ENCODE measurements around the gene C10orf120. TPM values are rescaled to one million over a fixed set of nuclear protein-coding genes. Genes with fewer than 3 reads are reported as not detected.

Gene C10orf120
- total RNA-seq, 1 experiment from 2014 or later, result not detected

DNA sequence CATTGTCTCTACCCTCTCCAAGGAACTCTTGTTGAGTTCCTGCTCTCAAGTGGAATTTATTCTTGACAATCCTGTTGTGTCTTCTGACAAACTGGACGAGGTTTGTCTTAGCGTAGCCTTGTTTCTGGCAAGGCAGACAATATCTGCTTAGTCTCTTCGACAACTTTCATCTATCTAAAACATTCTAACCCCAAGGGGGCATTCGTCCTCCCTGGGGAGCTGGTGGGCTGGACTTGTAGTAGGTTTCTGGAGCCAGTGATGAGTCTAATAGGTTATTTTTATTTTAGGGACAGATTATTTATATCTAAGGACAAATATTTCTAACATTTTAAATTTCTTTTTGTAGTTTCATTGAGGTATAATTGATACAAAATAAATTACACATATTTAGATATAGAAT, 7.3 kb upstream of the C10orf120 start:
- TF ChIP-seq, protein P1, sequence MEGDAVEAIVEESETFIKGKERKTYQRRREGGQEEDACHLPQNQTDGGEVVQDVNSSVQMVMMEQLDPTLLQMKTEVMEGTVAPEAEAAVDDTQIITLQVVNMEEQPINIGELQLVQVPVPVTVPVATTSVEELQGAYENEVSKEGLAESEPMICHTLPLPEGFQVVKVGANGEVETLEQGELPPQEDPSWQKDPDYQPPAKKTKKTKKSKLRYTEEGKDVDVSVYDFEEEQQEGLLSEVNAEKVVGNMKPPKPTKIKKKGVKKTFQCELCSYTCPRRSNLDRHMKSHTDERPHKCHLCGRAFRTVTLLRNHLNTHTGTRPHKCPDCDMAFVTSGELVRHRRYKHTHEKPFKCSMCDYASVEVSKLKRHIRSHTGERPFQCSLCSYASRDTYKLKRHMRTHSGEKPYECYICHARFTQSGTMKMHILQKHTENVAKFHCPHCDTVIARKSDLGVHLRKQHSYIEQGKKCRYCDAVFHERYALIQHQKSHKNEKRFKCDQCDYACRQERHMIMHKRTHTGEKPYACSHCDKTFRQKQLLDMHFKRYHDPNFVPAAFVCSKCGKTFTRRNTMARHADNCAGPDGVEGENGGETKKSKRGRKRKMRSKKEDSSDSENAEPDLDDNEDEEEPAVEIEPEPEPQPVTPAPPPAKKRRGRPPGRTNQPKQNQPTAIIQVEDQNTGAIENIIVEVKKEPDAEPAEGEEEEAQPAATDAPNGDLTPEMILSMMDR (IDR thresholded peaks at IDR 0.05; ENCODE audit: unreplicated experiment), result no peak
- intact Hi-C loops (cut with micrococcal nuclease; ENCODE audit: unreplicated experiment), result loop anchor here (10.0 kb wide), 1 partner anchor 432 kb away; the partner anchor contains the start of gene BTBD16
- no peaks in the 10 kb centered on the region for H3K4me1 Mint-ChIP-seq (ENCODE audit: low read depth, unreplicated experiment)
- H3K4me3 Mint-ChIP-seq (ENCODE audit: low read depth, unreplicated experiment), result no peak overlapping the region
- BruUV-seq (replicated peaks), result no TSS peak
- CTCF ChIA-PET, result no interaction called here
- no peak for DNase-seq
- H3K36me3 Mint-ChIP-seq (ENCODE audit: insufficient read depth, unreplicated experiment), result no peaks in the 10 kb centered on the region
- no peaks in the 10 kb centered on the region for H3K9me3 Mint-ChIP-seq (ENCODE audit: low read depth, unreplicated experiment)
- H3K27ac Mint-ChIP-seq (ENCODE audit: unreplicated experiment), result no peak overlapping the region
- peaks cover 24% of the 10 kb centered on the region for H3K27me3 Mint-ChIP-seq (ENCODE audit: unreplicated experiment)

DNA sequence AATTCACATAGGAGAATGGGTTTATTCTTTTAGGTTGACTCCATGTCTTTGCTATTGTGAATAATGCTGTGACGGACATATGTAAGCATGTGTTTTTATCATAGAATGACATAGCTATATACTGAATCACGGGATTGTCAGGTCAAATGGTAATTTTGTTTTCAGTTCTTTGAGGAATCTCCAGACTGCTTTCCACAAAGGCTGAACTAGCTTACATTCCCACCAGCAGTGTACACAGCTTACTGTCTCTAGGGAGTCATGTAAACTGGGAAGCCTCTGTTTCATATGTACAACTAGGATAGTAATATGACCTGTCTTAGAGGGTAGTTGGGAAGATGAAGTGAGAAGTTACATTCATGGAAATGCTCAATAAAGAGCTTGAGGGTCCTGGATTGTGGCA, 6.8 kb upstream of the C10orf120 start:
- no peaks in the 10 kb centered on the region for H3K4me1 Mint-ChIP-seq (ENCODE audit: low read depth, unreplicated experiment)
- no peak for DNase-seq
- no peak overlapping the region for H3K27ac Mint-ChIP-seq (ENCODE audit: unreplicated experiment)
- H3K9me3 Mint-ChIP-seq (ENCODE audit: low read depth, unreplicated experiment), result no peaks in the 10 kb centered on the region
- CTCF ChIA-PET, result no interaction called here
- H3K4me3 Mint-ChIP-seq (ENCODE audit: low read depth, unreplicated experiment), result no peak overlapping the region
- intact Hi-C loops (cut with micrococcal nuclease; ENCODE audit: unreplicated experiment), result loop anchor here (10.0 kb wide), 1 partner anchor 432 kb away; the partner anchor contains the start of gene BTBD16
- TF ChIP-seq, protein P1 (IDR thresholded peaks at IDR 0.05; ENCODE audit: unreplicated experiment), result no peak
- peaks cover 24% of the 10 kb centered on the region for H3K27me3 Mint-ChIP-seq (ENCODE audit: unreplicated experiment)
- no peaks in the 10 kb centered on the region for H3K36me3 Mint-ChIP-seq (ENCODE audit: insufficient read depth, unreplicated experiment)
- BruUV-seq (replicated peaks), result no TSS peak

DNA sequence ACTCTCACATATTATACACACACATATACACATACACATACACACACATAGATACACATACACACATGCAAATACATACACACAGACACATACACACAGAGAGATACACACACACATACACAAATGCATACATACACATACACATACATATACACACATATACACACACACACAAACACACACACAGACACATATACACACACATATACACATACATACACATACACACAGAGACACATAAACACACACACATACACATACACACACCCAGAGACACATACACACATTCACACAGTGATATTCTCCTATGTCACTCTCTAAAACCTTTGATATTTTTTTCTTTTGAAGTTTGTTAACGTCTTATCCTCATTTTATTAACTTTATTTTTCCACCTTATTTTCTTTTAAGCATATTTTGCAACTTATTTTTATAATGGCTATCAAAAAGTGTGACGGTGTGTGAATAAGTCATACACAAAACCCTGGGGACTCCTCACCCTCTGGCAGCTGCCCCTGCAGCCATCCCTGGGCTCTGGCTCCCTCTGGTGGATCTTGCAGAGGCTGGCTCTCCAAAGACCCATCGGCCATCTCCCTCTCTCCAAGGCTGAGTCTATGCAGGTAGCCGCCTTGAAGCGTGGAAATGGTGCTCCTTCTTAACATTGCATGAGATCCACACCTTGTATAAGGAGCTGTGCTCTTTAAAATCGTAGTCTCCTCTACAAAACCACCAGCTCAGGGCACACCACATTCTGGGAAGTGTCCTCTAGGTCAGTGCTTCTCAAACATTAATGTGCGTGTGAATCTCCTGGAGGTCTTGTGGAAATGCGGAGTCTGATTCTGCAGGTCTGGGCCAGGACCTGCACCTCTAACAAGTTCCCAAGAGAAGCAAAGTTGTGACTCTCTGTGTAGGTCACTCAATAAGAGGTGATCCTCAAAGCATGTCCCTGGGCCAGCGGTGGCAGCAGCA, 4.1 kb upstream of the C10orf120 start:
- intact Hi-C loops (cut with micrococcal nuclease; ENCODE audit: unreplicated experiment), result loop anchor here (1.0 to 10.0 kb wide), 5 partner anchors 55 to 429 kb away; partner anchors contain the start of gene BTBD16
- Mint-ChIP-seq H3K27ac (ENCODE audit: unreplicated experiment) (no peak overlapping the region), H3K4me3 (ENCODE audit: low read depth, unreplicated experiment) (no peak overlapping the region), H3K4me1 (ENCODE audit: low read depth, unreplicated experiment) (no peaks in the 10 kb centered on the region), H3K9me3 (ENCODE audit: low read depth, unreplicated experiment) (no peaks in the 10 kb centered on the region), H3K36me3 (ENCODE audit: insufficient read depth, unreplicated experiment) (no peaks in the 10 kb centered on the region), H3K27me3 (ENCODE audit: unreplicated experiment) (peaks cover 24% of the 10 kb centered on the region)
- no TSS peak for BruUV-seq (replicated peaks)
- DNase-seq, result peak; percentile 75
- CTCF ChIA-PET, result interaction anchor here (0.5 to 0.7 kb wide), 2 partner anchors 362 to 1768 kb away, joined by 3 read pairs; no protein-coding TSS in a partner anchor
- TF ChIP-seq, protein P1 (IDR thresholded peaks at IDR 0.05; ENCODE audit: unreplicated experiment), result peak; percentile 54

DNA sequence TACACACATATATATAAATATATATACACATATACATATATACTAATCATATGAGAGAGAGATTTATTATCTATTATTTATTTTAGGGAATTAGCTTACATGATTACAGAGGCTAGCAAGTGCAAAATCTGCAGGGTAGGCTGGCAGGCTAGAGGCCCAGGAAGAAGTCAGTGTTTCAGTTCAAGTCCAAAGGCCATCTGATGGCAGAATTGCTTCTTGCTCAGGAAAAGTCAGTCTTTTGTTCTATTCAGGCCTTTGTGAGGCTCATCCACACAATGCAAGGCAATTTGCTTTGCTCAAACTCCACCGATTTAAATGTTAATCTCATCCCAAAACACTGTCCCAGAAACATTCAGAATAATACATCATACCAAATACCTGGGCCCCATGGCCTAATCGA, 2.6 kb upstream of the C10orf120 start:
- H3K4me3 Mint-ChIP-seq (ENCODE audit: low read depth, unreplicated experiment), result no peak overlapping the region
- no peak overlapping the region for H3K27ac Mint-ChIP-seq (ENCODE audit: unreplicated experiment)
- intact Hi-C loops (cut with micrococcal nuclease; ENCODE audit: unreplicated experiment), result loop anchor here (2.0 to 10.0 kb wide), 4 partner anchors 135 to 427 kb away; partner anchors contain the start of gene BTBD16
- CTCF ChIA-PET, result no interaction called here
- TF ChIP-seq, protein P1 (IDR thresholded peaks at IDR 0.05; ENCODE audit: unreplicated experiment), result no peak
- BruUV-seq (replicated peaks), result no TSS peak
- peaks cover 17% of the 10 kb centered on the region for H3K27me3 Mint-ChIP-seq (ENCODE audit: unreplicated experiment)
- DNase-seq, result no peak
- no peaks in the 10 kb centered on the region for H3K9me3 Mint-ChIP-seq (ENCODE audit: low read depth, unreplicated experiment)
- no peaks in the 10 kb centered on the region for H3K36me3 Mint-ChIP-seq (ENCODE audit: insufficient read depth, unreplicated experiment)
- H3K4me1 Mint-ChIP-seq (ENCODE audit: low read depth, unreplicated experiment), result no peaks in the 10 kb centered on the region

All from Calu3 (cell line).